PC-9 (cell line): ENCODE data around the gene PSMG4. TPM values are rescaled to one million over a fixed set of nuclear protein-coding genes. Genes with fewer than 3 reads are reported as not detected.

ENCODE experiments used
- BruUV-seq: library from RNA; stranded (reverse); fragments of 400-500 nt; replicated peaks from 2 replicates; lab custom pipeline; 2021; lab: Mats Ljungman, UMichigan
- CTCF ChIA-PET: fragments of 300-600 bp; sonication (Branson Sonifier 250); formaldehyde crosslinking; loops from one replicate; lab custom pipeline; 2022; ENCODE audit warnings: antibody characterized with exemption; lab: Charles Lee
- POLR2A ChIA-PET: fragments of 300-600 bp; sonication (Branson Sonifier 250); formaldehyde crosslinking; loops from one replicate; lab custom pipeline; 2022; ENCODE audit warnings: antibody characterized with exemption; ENCODE audit not compliant: unreplicated experiment; lab: Charles Lee
- DNase-seq, 2 experiments: peaks; one replicate each; pipeline versions ENCODE4 v3.0.0 to v3.0.0-alpha.2; 2015 to 2022; ENCODE audit warnings: mixed read lengths in 1 of 2
- H2AFZ ChIP-seq: fragments of 200-600 bp; sonication (generic); 2 replicates; pipeline ENCODE4 v1.8.1; 2017; ENCODE audit warnings: antibody characterized with exemption
- H3F3A ChIP-seq: fragments of 200-600 bp; sonication (generic); 2 replicates; pipeline ENCODE4 v1.8.1; 2017; ENCODE audit warnings: antibody characterized with exemption, mild to moderate bottlenecking, low read depth; ENCODE audit not compliant: insufficient read depth
- H3K27ac ChIP-seq: fragments of 200-600 bp; sonication (generic); 2 replicates; pipeline ENCODE4 v1.6.1; 2016; ENCODE audit warnings: mixed run types
- H3K27me3 ChIP-seq: fragments of 200-600 bp; sonication (generic); 2 replicates; pipeline ENCODE4 v1.6.1; 2016; ENCODE audit warnings: low read depth, mixed run types; ENCODE audit not compliant: insufficient read depth
- H3K36me3 ChIP-seq: fragments of 200-600 bp; sonication (generic); 2 replicates; pipeline ENCODE4 v1.6.1; 2016; ENCODE audit warnings: low read depth, mixed run types
- H3K4me1 ChIP-seq: fragments of 200-600 bp; sonication (generic); replicated peaks from 2 replicates; pipeline ENCODE4 v1.6.1; 2016; ENCODE audit warnings: mixed run types; ENCODE audit not compliant: insufficient read depth
- H3K4me2 ChIP-seq: fragments of 200-600 bp; sonication (generic); 2 replicates; pipeline ENCODE4 v1.6.1; 2017; ENCODE audit warnings: mixed run types
- H3K4me3 ChIP-seq: fragments of 200-600 bp; sonication (generic); 2 replicates; pipeline ENCODE4 v1.6.1; 2016; ENCODE audit warnings: mixed run types
- H3K79me2 ChIP-seq: fragments of 200-600 bp; sonication (generic); 2 replicates; pipeline ENCODE4 v1.6.1; 2017; ENCODE audit warnings: low read depth, mixed run types
- H3K9me2 ChIP-seq: fragments of 200-600 bp; sonication (generic); 2 replicates; pipeline ENCODE4 v1.8.1; 2017; ENCODE audit warnings: mild to moderate bottlenecking; ENCODE audit not compliant: insufficient read depth
- H3K9me3 ChIP-seq: fragments of 200-600 bp; sonication (generic); 2 replicates; pipeline ENCODE4 v1.8.1; 2016; ENCODE audit warnings: low read depth; ENCODE audit not compliant: insufficient read depth
- H4K20me1 ChIP-seq: fragments of 200-600 bp; sonication (generic); 2 replicates; pipeline ENCODE4 v1.8.1; 2017; ENCODE audit not compliant: insufficient read depth
- CTCF ChIP-seq: fragments of 200-600 bp; sonication (generic); conservative IDR thresholded peaks from 2 replicates; pipeline ENCODE4 v1.6.1; 2017; ENCODE audit warnings: mixed run types, antibody characterized with exemption, mild to moderate bottlenecking, moderate library complexity
- EZH2 ChIP-seq: fragments of 200-600 bp; sonication (generic); IDR thresholded peaks from 2 replicates; pipeline ENCODE4 v1.8.0; 2017; ENCODE audit warnings: antibody characterized with exemption, low read depth
- intact Hi-C: fragments of 100-400 bp; cut with micrococcal nuclease; formaldehyde crosslinking; loops from one replicate; pipeline ENCODE4 v1.10.0; 2022; ENCODE audit not compliant: unreplicated experiment
- total RNA-seq: library from RNA; stranded (reverse); gene quantifications from 2 replicates; pipeline ENCODE4 v1.2.3, GENCODE V29; 2021

Gene PSMG4
- total RNA-seq, 1 experiment from 2014 or later: 33.8 TPM

DNA sequence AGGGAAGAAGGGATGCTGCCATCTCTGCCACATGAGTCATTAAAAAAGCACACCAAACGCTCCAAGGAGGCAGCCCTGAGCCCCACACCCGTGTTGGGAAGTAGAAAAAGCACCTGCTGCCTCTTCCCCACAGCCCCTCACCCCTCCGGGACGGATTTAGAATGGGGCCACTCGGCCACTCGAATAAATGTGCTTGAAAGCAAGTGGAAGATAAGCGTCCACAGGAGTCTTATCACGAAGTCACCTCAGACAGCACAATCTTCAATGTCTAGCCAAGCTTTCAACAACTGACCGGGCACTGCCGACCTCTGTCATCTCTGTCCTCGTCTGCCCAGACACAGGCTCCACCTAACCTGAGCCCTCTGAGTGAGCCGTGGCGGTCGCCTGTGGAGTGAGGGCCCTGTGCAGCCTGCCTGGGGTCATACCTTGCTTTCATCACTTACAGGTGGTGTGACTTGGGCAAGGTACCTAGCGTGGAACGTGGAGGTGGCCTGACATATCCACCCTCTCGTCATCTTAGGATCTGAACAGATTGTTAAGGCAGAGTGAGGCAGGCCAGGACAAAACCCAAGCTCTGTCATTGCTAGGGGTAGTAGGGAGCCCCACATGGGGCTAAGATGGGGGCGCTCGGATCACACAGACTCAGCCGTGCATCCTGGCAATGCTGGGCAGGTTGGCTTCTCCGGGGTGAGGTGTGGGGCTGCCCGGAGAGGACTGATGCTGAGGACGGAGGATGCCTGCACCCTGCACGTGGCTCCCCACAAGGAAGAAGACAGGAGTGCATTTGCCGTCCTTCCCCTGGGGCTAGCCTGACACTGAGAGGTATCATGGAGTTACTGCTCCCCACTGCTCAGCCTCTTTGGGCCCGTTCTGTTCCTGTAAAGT, 34.8 kb downstream of the PSMG4 start:
- no peaks in the 10 kb centered on the region for H3K36me3 ChIP-seq
- TF ChIP-seq EZH2: no peak
- TF ChIP-seq CTCF: no peak
- H3K4me2 ChIP-seq: no peak overlapping the region
- no peak overlapping the region for H3K4me3 ChIP-seq
- H3K9me3 ChIP-seq: no peaks in the 10 kb centered on the region
- H3K27ac ChIP-seq: no peak overlapping the region
- BruUV-seq: no TSS peak
- ChIA-PET CTCF (no interaction called here), POLR2A (no interaction called here)
- H3F3A ChIP-seq: no peaks in the 10 kb centered on the region
- no peak overlapping the region for H2AFZ ChIP-seq
- DNase-seq: no peak
- no peaks in the 10 kb centered on the region for H3K9me2 ChIP-seq
- intact Hi-C loops: no loop called here
- H3K27me3 ChIP-seq: no peaks in the 10 kb centered on the region
- no peaks in the 10 kb centered on the region for H3K79me2 ChIP-seq
- no peaks in the 10 kb centered on the region for H4K20me1 ChIP-seq
- no peaks in the 10 kb centered on the region for H3K4me1 ChIP-seq

DNA sequence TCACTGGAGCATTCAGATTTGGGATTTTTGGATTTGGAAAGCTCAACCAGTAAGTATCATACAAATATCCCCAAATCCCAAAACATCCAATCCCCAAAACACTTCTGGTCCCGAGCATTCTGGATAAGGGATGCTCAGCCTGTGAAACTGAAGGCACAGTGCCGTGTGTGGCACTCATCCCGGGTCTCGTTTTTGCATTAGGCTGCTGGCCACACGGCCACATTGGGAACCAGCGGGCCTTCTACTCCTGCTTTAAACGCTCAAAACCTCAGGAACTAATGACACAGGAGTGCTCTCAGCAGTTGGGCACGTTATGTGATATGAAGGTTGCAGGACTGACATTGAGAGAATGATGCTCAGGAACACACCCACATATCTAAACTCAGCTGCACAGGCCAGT, 35.6 kb downstream of the PSMG4 start:
- no peaks in the 10 kb centered on the region for H3K9me2 ChIP-seq
- H3K4me1 ChIP-seq: no peaks in the 10 kb centered on the region
- CTCF ChIA-PET: no interaction called here
- TF ChIP-seq EZH2 (no peak), CTCF (no peak)
- no peak overlapping the region for H3K27ac ChIP-seq
- no peaks in the 10 kb centered on the region for H3K79me2 ChIP-seq
- H3F3A ChIP-seq: no peaks in the 10 kb centered on the region
- H3K36me3 ChIP-seq: no peaks in the 10 kb centered on the region
- no peaks in the 10 kb centered on the region for H3K9me3 ChIP-seq
- POLR2A ChIA-PET: no interaction called here
- no peaks in the 10 kb centered on the region for H3K27me3 ChIP-seq
- no peak for DNase-seq
- intact Hi-C loops: no loop called here
- no TSS peak for BruUV-seq
- H3K4me2 ChIP-seq: no peak overlapping the region
- no peak overlapping the region for H2AFZ ChIP-seq
- H3K4me3 ChIP-seq: no peak overlapping the region
- H4K20me1 ChIP-seq: no peaks in the 10 kb centered on the region

GRCh38 chr6:3294921-3295871, 36.4 kb downstream of the PSMG4 start:
- ChIA-PET CTCF (no interaction called here), POLR2A (no interaction called here)
- TF ChIP-seq CTCF (no peak), EZH2 (no peak)
- H3F3A ChIP-seq: no peaks in the 10 kb centered on the region
- no peaks in the 10 kb centered on the region for H3K4me1 ChIP-seq
- no peak overlapping the region for H3K4me2 ChIP-seq
- no peaks in the 10 kb centered on the region for H3K27me3 ChIP-seq
- no peaks in the 10 kb centered on the region for H3K9me2 ChIP-seq
- no peak overlapping the region for H2AFZ ChIP-seq
- no peaks in the 10 kb centered on the region for H3K9me3 ChIP-seq
- intact Hi-C loops: no loop called here
- no peak overlapping the region for H3K4me3 ChIP-seq
- no peak overlapping the region for H3K27ac ChIP-seq
- no peak for DNase-seq
- H3K79me2 ChIP-seq: no peaks in the 10 kb centered on the region
- no peaks in the 10 kb centered on the region for H3K36me3 ChIP-seq
- no TSS peak for BruUV-seq
- H4K20me1 ChIP-seq: no peaks in the 10 kb centered on the region
